ENCODE data around the gene ADGRL1.

DNA sequence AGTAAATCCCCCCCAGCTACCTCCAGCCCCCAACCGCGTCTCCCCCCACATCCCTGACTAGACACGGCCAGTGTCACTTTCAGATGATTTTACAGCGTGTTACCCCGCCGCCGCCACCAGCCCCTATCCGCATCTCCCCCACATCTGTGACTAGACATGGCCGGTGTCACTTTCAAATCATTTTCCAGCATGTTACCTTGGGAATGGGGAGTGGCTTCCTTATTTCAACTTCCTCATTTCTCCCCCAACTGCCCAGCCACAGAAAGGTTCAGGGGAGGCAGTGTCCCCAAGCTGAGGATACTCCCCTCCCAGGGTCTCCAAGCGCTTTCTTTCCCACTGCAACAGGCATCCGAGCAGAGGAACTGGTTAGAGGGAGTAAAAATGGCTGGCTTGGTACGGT lies 18.4 kb downstream of the ADGRL1 start:
- TF ChIP-seq CTCF (IDR thresholded peaks at IDR 0.05) = no peak
- no peak for TF ChIP-seq POLR2A (IDR thresholded peaks at IDR 0.05)
